ENCODE measurements around the gene SERPINA5. TPM values are rescaled to one million over a fixed set of nuclear protein-coding genes. Genes with fewer than 3 reads are reported as not detected.
"Not testable (repeated sequence)": the region's sequence is repeated elsewhere in the genome, so short reads cannot be mapped to it uniquely, and the experiment has no call there.

Gene SERPINA5
- total RNA-seq, 1 experiment from 2014 or later: not detected

DNA sequence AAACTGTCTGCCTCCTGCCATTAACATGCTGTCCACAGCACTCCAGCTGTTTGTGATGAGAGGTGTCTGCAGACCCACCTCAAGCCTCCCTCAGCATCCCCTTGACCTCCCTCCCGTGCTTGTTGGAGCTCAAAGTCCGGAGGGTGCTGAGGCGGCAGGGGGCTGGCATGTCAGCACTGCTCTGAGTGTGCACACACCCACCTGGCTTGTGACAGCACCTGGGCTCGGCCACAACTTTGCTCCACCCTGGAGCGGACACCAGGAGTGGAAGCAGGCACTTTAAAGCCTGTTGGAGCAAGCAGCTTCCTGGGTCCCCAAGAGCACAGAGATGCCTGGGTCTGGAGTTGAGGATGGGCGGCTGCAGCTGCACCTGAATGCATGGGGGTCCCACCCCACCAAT is 51.9 kb downstream of the SERPINA5 start:
- no peaks in the 10 kb centered on the region for H3F3A ChIP-seq (ENCODE audit: insufficient read depth, low read depth)
- H3K36me3 ChIP-seq (ENCODE audit: low read depth): no peaks in the 10 kb centered on the region
- H3K79me2 ChIP-seq (ENCODE audit: low read depth): no peaks in the 10 kb centered on the region
- intact Hi-C loops (cut with micrococcal nuclease; ENCODE audit: unreplicated experiment): no loop called here
- TF ChIP-seq, protein P1, sequence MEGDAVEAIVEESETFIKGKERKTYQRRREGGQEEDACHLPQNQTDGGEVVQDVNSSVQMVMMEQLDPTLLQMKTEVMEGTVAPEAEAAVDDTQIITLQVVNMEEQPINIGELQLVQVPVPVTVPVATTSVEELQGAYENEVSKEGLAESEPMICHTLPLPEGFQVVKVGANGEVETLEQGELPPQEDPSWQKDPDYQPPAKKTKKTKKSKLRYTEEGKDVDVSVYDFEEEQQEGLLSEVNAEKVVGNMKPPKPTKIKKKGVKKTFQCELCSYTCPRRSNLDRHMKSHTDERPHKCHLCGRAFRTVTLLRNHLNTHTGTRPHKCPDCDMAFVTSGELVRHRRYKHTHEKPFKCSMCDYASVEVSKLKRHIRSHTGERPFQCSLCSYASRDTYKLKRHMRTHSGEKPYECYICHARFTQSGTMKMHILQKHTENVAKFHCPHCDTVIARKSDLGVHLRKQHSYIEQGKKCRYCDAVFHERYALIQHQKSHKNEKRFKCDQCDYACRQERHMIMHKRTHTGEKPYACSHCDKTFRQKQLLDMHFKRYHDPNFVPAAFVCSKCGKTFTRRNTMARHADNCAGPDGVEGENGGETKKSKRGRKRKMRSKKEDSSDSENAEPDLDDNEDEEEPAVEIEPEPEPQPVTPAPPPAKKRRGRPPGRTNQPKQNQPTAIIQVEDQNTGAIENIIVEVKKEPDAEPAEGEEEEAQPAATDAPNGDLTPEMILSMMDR (conservative IDR thresholded peaks at IDR 0.05): no peak
- no peak for TF ChIP-seq EZH2 (IDR thresholded peaks at IDR 0.05; ENCODE audit: low read depth)
- BruUV-seq (replicated peaks): no TSS peak
- H3K9me3 ChIP-seq (ENCODE audit: insufficient read depth, low read depth): no peaks in the 10 kb centered on the region
- ChIA-PET POLR2A (ENCODE audit: unreplicated experiment) (no interaction called here), CTCF (no interaction called here)
- DNase-seq: no peak
- no peaks in the 10 kb centered on the region for H3K9me2 ChIP-seq (ENCODE audit: insufficient read depth)
- H3K4me3 ChIP-seq: no peak overlapping the region
- no peak overlapping the region for H2AFZ ChIP-seq
- H3K27me3 ChIP-seq (ENCODE audit: insufficient read depth, low read depth): no peaks in the 10 kb centered on the region
- H3K4me1 ChIP-seq (replicated peaks; ENCODE audit: insufficient read depth): no peaks in the 10 kb centered on the region
- no peaks in the 10 kb centered on the region for H4K20me1 ChIP-seq (ENCODE audit: insufficient read depth)
- no peak overlapping the region for H3K4me2 ChIP-seq
- H3K27ac ChIP-seq: no peak overlapping the region

DNA sequence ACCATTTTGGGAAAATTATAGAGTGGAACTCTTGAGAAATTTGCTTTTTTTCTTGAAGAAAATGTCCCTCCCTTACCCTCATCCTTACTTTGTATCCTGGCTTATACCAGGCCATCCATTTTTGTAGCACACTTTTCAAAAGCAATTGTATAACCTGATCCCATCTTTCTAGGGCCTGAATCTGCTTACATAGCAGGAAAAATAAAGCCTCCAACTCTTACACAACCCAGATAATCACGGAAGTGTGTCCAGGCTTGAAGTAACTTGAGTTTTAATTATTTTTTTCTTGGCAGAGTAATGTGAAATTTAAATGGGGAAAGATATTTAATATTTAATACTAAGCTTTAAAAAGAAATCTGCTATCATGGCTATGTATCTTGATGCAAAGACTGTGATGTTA is 53.9 kb downstream of the SERPINA5 start:
- Histone ChIP-seq H3K9me3 (ENCODE audit: insufficient read depth, low read depth) (no peaks in the 10 kb centered on the region), H3K9me2 (ENCODE audit: insufficient read depth) (no peaks in the 10 kb centered on the region), H3K27me3 (ENCODE audit: insufficient read depth, low read depth) (no peaks in the 10 kb centered on the region), H3K4me1 (replicated peaks; ENCODE audit: insufficient read depth) (no peaks in the 10 kb centered on the region), H2AFZ (no peak overlapping the region), H3K36me3 (ENCODE audit: low read depth) (no peaks in the 10 kb centered on the region), H3K79me2 (ENCODE audit: low read depth) (no peaks in the 10 kb centered on the region), H3K4me3 (no peak overlapping the region), H3K27ac (no peak overlapping the region), H3K4me2 (no peak overlapping the region), H4K20me1 (ENCODE audit: insufficient read depth) (no peaks in the 10 kb centered on the region), H3F3A (ENCODE audit: insufficient read depth, low read depth) (no peaks in the 10 kb centered on the region)
- ChIA-PET CTCF (no interaction called here), POLR2A (ENCODE audit: unreplicated experiment) (no interaction called here)
- DNase-seq: no peak
- BruUV-seq (replicated peaks): no TSS peak
- intact Hi-C loops (cut with micrococcal nuclease; ENCODE audit: unreplicated experiment): no loop called here
- TF ChIP-seq, protein P1 (conservative IDR thresholded peaks at IDR 0.05): no peak
- no peak for TF ChIP-seq EZH2 (IDR thresholded peaks at IDR 0.05; ENCODE audit: low read depth)

DNA sequence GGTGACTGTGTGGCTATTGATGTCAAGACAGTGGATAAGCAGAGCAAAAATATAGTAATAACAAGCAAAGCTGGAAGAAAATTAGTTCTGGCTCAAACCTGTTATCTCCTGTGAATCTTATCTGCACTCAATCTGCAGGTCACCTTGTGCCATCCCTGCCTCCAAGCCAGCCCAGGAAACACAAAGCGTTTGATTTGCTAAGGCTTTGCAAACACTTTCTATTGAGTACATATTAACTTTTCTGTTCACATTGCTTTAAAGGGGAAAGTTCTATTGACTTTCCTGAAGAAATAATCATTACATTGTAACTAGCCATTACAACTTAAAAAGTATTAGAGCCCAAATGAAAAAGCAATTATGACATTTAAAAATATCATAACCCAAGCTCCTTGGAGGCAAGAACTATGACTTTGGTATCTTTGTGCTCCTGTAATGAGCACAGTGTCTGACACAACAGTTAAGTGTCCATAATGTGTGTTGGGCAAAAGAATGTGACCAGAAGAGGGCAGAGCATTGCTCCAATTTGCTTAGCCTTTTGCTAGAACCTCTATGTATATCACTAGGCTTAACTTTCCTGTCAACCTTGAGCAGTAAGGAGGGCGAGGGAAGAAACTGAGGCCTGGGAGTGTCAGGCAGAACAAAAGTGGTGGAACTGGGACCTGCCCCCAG is 55.7 kb downstream of the SERPINA5 start:
- POLR2A ChIA-PET (ENCODE audit: unreplicated experiment): no interaction called here

DNA sequence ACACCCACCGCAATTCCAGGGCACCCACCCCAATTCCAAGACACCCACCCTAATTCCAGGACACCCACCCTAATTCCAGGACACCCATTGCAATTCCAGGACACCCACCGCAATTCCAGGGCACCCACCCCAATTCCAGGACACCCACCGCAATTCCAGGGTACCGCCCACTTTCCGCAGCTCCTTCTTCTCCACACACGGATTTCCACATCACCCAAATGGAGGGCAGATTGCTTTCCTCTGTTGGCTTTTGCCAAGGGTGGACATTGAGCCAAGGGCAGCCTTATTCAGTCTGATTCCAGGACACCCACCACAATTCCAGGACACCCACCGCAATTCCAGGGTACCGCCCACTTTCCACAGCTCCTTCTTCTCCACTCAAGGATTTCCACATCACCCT is 56.6 kb downstream of the SERPINA5 start:
- H3K79me2 ChIP-seq (ENCODE audit: low read depth); H3K4me3 ChIP-seq; H3K36me3 ChIP-seq (ENCODE audit: low read depth); BruUV-seq (replicated peaks); H3K4me1 ChIP-seq (replicated peaks; ENCODE audit: insufficient read depth); H3K27ac ChIP-seq; H3K4me2 ChIP-seq; H3K9me2 ChIP-seq (ENCODE audit: insufficient read depth); POLR2A ChIA-PET (ENCODE audit: unreplicated experiment); H2AFZ ChIP-seq; H3K9me3 ChIP-seq (ENCODE audit: insufficient read depth, low read depth); H4K20me1 ChIP-seq (ENCODE audit: insufficient read depth); H3F3A ChIP-seq (ENCODE audit: insufficient read depth, low read depth); intact Hi-C loops (cut with micrococcal nuclease; ENCODE audit: unreplicated experiment); H3K27me3 ChIP-seq (ENCODE audit: insufficient read depth, low read depth); DNase-seq: not testable (repeated sequence)
- CTCF ChIA-PET: interaction anchor here (0.6 kb wide), 1 partner anchor 1499 kb away, joined by 7 read pairs; no protein-coding TSS in a partner anchor

More for the DNA sequence above, 55.7 kb downstream of the SERPINA5 start:
- CTCF ChIA-PET: no interaction called here
- Histone ChIP-seq H3K4me3 (no peak overlapping the region), H3K4me1 (replicated peaks; ENCODE audit: insufficient read depth) (no peaks in the 10 kb centered on the region), H3K9me2 (ENCODE audit: insufficient read depth) (no peaks in the 10 kb centered on the region), H3F3A (ENCODE audit: insufficient read depth, low read depth) (no peaks in the 10 kb centered on the region), H3K36me3 (ENCODE audit: low read depth) (no peaks in the 10 kb centered on the region), H3K9me3 (ENCODE audit: insufficient read depth, low read depth) (no peaks in the 10 kb centered on the region), H2AFZ (no peak overlapping the region), H3K27me3 (ENCODE audit: insufficient read depth, low read depth) (no peaks in the 10 kb centered on the region), H3K27ac (no peak overlapping the region), H3K4me2 (no peak overlapping the region), H4K20me1 (ENCODE audit: insufficient read depth) (no peaks in the 10 kb centered on the region), H3K79me2 (ENCODE audit: low read depth) (no peaks in the 10 kb centered on the region)
- no TSS peak for BruUV-seq (replicated peaks)
- no peak for DNase-seq
- intact Hi-C loops (cut with micrococcal nuclease; ENCODE audit: unreplicated experiment): no loop called here
- TF ChIP-seq EZH2 (IDR thresholded peaks at IDR 0.05; ENCODE audit: low read depth): no peak
- TF ChIP-seq, protein P1 (conservative IDR thresholded peaks at IDR 0.05): no peak

Measured in PC-9 (cell line).